ENCODE data around the gene ADAMTS17. TPM values are rescaled to one million over a fixed set of nuclear protein-coding genes. Genes with fewer than 3 reads are reported as not detected.

ADAMTS17 gene
- polyA plus RNA-seq, 12 donors, result 1.6 to 17.4 (median 5.6) TPM; not detected in 1

DNA sequence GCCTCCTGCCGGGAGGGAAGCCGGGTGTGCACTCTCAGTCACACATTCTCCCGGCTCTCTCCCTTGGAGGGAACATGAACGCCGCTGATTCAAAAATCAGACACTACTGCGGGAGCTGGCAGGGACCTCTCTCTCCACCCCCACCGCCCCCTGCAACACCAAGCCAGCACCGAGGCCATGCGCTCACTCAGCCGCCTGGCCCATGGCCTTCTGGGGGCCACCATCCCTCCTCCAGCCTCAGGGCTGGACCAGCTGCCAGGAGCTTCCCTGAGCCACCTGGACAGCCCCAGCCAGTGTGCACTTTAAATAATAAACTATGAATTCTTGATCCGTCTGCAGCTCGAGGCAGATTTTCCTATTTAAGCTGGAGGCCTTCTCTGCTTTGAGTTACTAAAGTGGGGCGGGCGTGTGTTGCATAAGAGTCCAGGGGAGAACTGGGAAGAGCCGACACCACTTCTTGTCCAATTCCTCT lies 30.6 kb downstream of the ADAMTS17 start:
- peak; percentile 87 for DNase-seq

DNA sequence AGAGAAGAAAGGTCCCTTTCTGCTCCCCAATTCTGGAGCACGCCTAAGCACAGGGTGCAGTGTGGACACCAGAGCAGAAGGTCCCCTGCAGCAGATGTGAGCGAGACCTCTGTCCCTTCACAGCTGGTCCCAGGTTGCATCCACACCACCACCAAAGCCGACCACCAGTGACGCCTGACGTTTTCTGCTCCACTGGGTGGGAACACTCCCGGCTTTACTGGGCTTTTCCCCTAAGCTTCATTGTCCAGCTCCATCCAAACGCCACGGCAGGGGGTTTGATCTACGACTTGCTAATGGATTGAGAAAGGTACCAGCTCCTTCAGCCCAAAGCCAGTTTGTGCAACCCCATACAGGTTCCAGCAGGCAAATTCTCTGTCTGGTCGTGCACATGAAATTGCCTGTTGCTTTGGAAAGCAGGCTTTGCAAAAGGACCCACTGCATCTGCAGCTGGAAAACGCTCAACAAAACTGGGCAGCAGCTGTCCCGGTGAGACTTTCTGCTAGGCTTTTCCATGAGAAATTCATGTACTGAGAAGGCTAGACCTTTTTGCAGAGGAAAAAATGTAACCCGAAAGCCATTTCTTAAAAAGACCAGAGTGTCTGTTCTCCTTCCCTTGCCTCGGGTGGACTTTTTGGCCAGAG lies 31.1 kb downstream of the ADAMTS17 start:
- DNase-seq, result no peak

DNA sequence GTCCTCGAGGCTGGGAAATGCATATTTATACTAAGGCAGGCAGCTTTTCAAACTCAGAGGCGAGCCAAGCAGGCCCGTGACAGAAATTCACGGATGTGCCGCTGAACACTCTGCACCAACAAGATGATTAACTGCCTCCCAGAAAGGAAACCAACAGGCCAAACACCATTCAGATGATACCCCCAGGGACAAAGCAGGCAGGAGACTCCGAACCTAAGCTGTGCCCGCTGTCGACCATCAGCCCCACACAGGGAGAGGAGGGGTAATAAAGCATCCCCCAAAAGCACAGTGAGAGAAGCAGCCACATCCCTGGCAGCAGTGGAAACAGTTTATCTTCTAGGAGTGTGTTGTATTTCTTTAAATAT lies 31.8 kb downstream of the ADAMTS17 start:
- peak; percentile 27 for DNase-seq

DNA sequence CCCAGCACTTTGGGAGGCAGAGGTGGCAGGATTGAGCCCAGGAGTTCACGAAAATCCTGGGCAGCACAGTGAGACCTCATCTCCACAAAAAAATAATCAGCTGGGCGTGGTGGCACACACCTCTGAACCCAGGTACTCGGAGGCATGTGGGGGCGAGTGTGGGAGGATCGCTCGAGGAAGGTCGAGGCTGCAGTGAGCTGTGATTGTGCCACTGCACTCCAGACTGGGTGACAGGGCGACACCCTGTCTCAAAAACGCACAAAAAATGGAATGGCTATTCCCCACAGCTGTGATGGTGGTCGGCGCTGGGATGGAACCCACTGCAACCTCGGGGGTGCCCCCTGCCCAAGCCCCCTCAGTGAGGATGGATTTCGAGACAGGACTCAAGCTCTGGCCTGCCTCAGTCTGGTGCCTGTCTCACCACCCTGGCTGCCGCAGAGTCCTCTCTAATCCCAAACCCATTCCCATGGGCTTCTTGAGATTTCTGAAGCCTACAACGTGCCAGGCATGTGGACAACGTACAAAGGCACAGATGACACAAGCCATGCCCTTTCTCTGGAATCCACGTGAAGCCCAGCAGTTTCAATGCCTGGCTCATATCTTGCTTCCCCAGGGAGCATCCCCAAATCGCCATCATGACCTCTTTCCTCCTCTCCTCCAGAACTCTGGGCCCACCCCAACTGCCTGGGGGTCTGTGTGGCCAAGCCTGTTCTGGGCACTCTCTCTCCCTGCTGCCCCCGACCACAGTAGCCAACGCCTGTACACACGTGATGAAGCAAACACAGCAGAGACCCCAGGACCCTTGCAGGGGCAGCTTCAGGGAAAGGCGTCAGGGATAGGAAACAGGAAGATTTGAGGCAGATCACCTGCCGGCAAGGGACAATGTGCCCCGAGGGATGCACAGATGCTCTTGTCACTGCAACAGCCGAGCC lies 32.4 kb downstream of the ADAMTS17 start:
- no peak for DNase-seq

DNA sequence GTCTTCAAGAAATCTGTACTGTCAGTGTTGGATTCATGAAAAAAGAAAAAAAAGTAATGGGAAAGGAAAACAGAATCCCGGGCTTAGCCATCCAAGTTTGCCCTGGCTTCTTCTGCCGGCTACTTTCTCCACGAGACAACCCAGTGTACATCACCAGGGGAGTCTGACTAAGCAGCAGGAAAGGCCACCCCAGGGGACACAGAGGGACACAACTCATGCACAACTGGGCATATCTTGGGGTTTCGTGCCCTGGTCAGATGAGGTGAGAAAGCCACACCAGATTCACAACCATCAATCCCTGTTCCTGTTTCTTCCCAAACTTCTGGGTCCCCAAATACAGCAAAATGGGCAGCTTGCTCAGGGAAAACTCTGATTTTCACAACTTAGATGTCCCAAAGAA lies 33.2 kb downstream of the ADAMTS17 start:
- no peak for DNase-seq

DNA sequence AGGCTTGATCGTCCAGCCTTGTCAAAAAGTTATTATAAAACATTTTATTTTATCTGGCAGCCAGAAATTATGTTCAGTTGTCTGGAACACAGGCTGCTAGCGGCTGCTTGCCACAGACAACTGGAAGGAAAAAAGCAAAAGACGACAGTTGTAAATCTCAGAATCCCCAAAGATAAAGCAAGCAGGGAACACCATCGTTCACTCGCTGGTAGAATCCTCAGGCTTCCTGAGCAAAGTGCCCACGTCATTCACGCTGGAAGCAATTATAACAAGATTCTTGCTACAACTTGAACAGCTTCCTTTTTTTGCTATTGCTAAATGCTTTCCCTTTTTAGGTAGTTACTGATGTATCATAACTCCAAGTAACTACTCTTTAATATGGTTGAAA lies 33.6 kb downstream of the ADAMTS17 start:
- peak; percentile 57 for DNase-seq

DNA sequence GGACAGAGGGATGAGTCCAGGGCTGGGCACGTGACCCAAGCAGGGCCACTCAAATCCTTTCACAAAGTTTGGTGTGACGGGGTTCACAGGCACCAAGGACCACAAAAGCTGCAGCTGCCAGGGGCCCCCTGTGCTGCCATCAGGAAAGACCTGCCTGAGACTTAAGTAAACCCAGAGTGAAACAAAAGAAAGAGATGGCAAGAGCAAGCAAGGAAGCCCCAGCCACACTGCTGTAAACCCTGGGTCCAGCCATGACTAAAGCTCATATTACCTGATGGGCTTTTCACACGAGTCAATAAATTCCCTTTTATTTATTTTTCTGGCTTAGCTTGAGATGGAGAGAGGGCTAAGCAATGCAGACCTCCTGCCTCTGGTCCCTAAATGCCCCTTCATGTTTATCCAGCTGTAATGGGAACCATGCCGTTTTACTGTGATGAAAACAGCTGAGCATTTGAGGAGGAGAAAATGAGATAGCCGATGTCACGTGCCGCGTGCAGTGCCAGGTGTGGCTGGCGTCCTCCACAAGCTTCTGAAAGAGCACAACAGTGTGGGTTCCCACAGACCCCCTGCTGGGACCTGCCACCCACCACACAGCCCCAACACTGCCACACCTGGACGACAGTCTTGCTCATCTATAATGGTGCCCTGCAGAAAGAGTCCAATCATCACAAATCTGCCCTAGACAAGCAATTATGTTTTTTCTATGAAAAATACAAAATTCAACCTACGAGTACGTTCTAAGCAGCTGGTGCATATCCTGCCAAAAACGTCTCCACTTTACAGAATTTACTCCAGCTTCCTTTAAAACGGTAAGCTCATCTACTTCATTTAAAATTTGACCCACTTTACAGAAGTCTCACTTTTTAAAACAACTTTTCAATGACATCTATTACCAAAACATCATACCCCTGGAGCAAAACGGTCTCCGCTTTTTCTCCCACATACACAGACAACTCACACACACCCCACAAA lies 34.2 kb downstream of the ADAMTS17 start:
- peak; percentile 65 for DNase-seq

DNA sequence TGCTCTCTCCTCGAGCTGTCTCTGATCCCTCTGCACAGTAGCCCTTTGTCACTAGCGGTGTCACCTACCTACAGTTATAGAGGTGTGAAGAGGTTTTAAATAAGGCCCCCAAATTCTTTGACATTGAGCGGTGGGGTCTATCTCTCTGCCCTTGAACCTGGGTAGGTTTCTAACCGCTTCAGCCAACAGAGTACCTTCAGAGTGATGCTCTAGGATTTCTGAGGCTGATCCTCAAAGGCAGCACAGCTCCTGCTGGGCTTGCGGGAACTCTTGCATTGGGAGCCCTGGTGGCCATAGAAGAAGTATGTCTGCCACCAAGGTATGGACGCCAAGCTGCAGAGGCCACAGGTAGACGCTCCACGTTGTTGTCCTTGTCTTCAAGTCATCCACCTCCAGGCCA lies 35.7 kb downstream of the ADAMTS17 start:
- no peak for DNase-seq

DNA sequence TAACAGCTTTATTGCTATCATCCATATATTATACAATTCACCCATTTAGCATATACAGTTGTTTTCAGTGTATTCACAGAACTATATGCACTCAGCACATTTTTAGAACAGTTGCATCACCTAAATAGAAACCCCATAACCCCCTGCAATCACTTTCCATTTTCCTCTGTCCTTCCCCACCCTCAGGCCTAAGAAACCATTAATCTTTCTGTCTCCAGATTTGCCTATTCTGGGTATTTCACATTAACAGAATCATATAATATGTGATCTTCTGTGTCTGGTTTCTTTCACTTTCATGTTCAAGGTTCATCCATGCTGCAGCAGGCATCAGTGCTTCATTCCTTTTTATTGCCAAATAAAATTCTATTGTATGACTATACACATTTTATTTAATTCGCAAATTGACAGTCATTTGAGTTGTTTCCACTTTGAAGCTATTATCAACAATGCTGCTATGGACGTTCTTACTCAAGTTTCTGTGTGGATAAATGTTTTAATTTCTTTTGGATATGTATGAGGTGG lies 39.8 kb downstream of the ADAMTS17 start:
- DNase-seq, result no peak

DNA sequence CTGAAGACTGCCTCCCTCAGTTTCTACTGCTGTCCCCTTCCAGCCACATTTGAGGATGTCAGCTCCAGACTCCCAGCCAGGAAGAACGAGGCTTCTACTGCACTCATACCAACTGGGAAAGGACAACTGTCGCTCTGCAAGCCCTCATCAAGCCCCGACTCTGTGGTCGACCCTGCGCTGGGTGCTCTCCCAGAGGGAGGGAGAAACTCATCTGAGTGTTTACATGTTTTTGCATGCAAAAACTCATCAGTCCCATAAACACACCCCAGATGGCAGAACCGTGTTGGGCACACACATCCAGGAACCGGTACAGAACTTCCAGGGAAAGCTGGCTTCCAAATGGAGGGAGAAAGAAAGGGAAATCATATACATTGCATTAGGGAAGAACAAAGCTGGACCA lies 43.5 kb downstream of the ADAMTS17 start:
- no peak for DNase-seq

DNA sequence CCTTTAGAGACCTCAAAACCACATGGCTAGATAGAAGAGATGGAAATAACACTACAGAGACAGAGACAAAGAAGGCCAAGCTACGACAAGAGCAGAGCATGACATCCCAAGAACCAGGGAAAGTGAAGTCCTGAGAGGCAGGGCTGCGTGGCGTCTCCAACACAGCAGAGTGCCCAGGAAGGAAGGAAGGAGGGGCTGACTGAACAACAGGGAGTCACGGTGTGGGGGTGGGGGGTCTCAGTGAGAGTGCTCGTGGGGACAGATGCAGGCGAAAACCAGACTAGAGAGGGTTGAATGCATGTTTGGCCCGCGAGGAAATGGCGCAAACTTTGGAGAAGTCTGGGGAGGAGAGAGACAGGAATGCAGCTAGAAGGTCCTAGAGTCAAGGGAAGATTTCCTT lies 44.0 kb downstream of the ADAMTS17 start:
- no peak for DNase-seq

DNA sequence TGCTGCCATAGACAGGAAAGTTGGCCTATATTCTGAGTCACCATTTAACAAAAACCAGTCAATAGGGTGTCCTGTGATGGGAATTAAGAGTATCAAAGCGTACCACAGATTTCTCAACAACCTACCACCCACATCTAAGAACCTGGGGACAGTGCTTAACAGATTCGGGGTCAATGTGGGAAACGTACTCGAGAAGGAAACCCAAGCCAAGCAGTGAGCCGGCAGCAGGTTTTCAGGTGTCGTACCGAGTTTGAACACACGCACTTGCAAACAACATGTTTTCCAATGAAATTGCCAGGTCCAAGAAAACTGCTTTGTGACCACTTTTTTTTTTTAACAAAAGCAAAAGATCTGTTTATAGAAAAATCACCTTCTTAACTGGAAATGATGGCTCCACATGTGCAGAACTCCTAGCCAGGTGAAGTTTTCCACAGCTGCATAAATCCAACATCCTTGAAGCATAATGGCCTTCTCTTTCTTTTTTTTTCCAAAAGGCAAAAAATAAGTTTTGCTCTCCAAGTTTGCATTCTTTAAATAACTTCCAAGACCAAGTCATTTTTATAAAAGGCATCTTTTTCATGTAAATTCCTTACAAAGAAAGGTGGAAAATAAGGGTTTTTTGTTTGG lies 45.7 kb downstream of the ADAMTS17 start:
- DNase-seq, result peak; percentile 30

DNA sequence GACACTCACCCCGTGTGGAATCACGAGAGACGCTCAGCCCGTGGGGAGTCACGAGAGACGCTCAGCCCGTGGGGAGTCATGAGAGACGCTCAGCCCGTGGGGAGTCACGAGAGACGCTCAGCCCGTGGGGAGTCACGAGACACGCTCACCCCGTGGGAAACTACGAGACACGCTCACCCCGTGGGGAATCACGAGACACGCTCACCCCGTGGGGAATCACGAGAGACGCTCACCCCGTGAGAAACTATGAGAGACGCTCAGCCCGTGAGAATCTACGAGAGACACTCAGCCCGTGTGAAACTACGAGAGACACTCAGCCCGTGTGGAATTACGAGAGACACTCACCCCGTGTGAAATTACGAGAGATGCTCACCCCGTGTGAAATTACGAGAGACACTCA lies 49.8 kb downstream of the ADAMTS17 start:
- DNase-seq, result no peak

DNA sequence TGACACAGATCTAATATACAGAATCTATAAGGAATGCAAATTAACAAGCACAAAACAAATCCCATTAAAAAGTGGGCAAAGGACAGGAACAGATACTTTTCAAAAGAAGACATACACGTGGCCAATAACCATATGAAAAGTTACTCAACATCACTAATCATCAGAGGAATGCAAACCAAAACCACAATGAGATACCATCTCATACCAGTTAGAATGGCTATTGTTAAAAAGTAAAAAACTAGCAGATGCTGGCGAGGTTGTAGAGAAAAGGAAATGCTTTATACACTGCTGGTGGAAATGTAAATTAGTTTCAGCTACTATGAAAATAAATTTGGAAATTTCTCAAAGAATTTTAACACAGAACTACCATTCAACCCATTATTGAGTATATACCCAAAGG lies 50.7 kb downstream of the ADAMTS17 start:
- DNase-seq, result no peak

DNA sequence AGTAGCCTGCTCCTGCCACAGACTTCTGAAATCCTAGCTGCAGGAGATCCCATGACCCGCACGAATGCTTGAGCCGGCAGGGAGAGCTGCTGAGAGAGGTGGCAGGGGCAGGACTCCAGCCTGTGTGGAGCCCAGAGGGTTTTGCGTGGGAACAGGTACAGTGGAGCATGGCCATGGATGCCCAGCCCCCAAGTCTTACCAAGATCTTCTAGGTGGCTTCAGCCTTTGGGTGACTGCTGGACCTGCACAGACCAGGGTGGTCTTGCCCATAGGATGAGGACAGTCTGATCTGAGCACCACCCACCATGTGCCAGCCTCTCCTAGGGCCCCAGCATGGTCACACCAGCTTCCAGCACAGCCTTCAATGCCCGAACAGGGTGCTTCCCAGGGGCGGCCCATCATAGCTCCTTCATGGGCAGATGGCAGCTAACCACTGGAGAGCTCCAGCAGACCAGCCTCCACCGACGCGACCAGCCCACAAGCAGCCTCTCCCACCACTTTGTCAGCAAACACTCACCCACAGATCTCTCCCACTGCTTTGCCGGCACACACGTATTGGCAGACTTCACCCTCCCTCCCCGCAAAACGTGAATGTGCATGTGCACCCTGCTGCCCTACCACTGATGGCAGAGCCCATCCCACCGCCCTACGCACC lies 56.0 kb downstream of the ADAMTS17 start:
- DNase-seq, result no peak

DNA sequence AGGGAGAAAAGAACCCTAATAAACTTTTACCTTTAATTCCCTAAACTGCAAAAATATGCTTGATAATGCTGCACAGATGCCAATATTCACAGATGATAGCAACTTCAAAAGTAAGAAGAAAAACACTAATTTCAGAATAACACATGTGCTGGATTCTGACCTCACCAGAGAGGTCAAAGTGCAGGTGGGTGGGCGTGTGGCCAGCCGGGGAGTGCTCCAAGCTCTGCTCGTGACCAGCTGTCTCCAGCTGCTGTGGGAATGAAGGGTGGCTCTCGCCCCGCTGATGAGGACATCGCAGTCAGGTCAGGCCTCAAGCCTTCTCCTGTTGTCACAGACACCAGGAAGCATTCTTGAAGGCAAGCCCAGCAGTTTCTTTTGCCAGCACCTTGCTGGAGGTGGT lies 57.1 kb downstream of the ADAMTS17 start:
- peak; percentile 48 for DNase-seq

DNA sequence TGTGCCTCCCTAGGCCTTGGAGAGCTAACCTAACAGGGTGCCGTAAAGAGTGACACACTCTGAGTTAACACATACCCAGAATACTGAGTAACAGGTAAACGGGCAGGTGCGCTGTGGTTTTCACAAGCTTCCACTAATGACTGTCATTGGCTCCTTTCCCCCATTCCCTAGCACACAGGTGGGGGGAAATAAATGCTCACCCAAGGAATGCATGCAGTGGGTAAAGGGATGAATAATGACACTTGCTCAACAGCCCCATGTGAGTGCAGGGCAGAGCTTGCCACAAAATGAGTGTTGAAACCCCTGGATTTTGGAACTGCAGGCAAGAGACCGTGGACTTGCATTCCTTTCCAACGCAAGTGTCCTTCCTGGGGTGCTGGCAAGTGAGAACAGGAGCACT lies 57.6 kb downstream of the ADAMTS17 start:
- no peak for DNase-seq

DNA sequence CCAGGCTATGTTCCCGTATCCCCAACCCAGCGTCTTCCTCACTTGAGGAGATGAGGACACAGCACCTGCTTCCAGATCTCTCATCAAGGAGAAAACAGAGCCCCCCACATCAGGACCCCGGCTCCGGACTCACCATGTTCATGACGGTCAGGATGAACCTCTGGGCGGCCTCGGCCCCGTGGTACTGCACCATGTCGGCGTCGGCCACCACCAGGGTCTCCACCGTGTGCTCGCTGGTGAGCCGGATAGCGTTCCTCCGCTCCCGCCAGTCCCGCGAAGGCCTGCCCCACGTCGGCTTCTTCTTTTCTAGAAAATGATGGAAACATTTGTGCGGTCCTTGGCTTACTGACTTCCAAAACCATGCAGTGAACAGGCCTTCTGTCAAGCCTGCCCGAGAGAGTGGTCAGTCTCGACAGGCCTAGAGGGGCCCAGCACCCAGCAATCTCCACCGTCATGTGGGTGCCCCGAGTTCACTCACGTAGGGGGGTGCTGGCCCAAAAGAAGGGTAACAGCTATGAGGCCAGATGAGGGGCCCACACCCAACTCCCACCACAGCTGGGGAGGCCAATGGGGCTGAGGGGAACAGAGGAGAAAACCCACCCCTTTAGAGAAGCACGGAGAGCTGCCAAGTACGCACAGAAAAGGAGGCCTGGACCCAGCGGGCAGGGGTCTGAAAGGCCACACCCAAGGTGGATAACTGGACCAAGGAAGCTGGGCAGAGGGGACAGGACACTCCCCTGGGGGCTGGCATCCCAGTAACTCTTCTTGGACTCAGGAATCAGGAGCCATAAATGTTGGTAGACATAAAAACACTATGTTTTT lies 60.5 kb downstream of the ADAMTS17 start:
- DNase-seq, result no peak

DNA sequence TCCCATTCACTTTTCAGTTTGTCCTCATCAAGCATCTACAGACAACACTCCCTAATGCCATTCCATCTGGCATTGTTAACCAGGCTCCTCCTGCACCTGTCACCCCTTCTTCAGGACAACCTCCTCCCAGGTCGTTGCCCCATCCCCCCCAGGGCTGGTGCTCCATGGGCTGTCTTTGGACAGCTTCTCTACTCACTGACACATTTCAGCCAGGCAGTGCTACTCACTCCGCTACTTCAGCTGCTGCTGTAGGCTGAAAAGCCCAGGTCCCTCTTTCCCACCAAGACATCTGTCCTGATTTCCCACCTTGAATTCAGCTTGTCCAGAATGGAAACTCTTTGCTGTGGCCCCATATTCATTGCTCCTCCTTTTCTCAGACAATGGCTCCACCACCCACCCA lies 61.9 kb downstream of the ADAMTS17 start:
- DNase-seq, result no peak

DNA sequence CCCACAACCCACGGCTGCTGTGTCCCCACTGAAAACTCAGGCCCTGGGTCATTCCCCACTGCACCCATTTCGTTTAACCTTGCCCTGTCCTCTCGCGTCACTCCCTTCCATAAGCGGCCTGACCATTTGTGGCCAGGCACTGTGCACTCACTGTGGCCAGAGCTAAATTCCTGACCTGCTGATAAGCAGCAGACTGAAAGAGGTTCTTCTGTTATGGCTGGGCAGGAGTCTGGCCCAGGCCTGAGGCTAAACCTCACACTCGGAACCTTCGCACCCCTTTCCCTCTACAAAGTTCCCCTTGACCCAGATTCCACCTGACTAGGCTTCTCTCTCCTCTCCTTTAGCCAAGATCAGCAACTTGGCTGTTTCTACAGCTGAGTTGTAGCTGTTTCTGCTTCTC lies 62.3 kb downstream of the ADAMTS17 start:
- no peak for DNase-seq
